HepG2 (cell line): ENCODE measurements around the gene RIPPLY2. TPM values are rescaled to one million over a fixed set of nuclear protein-coding genes. Genes with fewer than 3 reads are reported as not detected.

ENCODE experiments used
- ATAC-seq: fragments of 200-7000 bp; cut with Tn5 transposase; 3 replicates; pipeline ENCODE4 v1.9.1; 2020; ENCODE audit warnings: mild to moderate bottlenecking, moderate library complexity
- BruUV-seq: library from RNA; stranded (reverse); fragments of 400-500 nt; replicated peaks from 2 replicates; lab custom pipeline; 2021; lab: Mats Ljungman, UMichigan
- CTCF ChIA-PET: fragments of 300-600 bp; formaldehyde crosslinking; extraction: SDS; loops from one replicate; lab custom pipeline; 2021; ENCODE audit warnings: low total read pairs, inconsistent platforms, low intra/inter-chr PET ratio; lab: Yijun Ruan, JAX
- POLR2A ChIA-PET: fragments of 350-600 bp; sonication (Branson Sonifier 250); formaldehyde crosslinking; loops from one replicate; lab custom pipeline; 2020; ENCODE audit warnings: antibody characterized with exemption, inconsistent platforms; lab: Yijun Ruan, JAX
- DNase-seq: peaks from one replicate; pipeline ENCODE4 v3.0.0-alpha.2; 2015; ENCODE audit warnings: low spot score
- FAIRE-seq: peaks from 3 replicates; lab custom pipeline; 2011; peaks lifted over from hg19 to GRCh38; lab: Jason Lieb, UNC
- H2AFZ ChIP-seq: one replicate; pipeline ENCODE4 v1.6.1; 2011; ENCODE audit warnings: low read length, inconsistent platforms
- H3K27ac ChIP-seq: fragments of 300-600 bp; 3 replicates; pipeline ENCODE4 v1.8.0; 2011; ENCODE audit warnings: mixed run types, mild to moderate bottlenecking, mixed read lengths, low read length, inconsistent platforms; ENCODE audit not compliant: insufficient read depth; ENCODE audit errors: extremely low read length
- H3K27me3 ChIP-seq, 2 experiments: fragments of 200-600 bp in 1 of 2; 2 replicates in 1 of 2; 3 replicates in 1 of 2; pipeline versions ENCODE4 v1.6.0 to v1.8.0; 2011; ENCODE audit warnings: low read length in 2 of 2, mild to moderate bottlenecking in 2 of 2, moderate library complexity in 2 of 2, inconsistent platforms in 1 of 2; ENCODE audit not compliant: insufficient read depth in 2 of 2, control insufficient read depth in 1 of 2
- H3K36me3 ChIP-seq, 2 experiments: fragments of 200-600 bp in 1 of 2; replicated peaks in 1 of 2; 2 replicates in 1 of 2; 3 replicates in 1 of 2; pipeline versions ENCODE4 v1.5.1 to v1.8.0; 2011; ENCODE audit warnings: low read length in 2 of 2, inconsistent platforms in 1 of 2; ENCODE audit not compliant: insufficient read depth in 2 of 2, control insufficient read depth in 1 of 2
- H3K4me1 ChIP-seq: 2 replicates; pipeline ENCODE4 v1.5.1; 2012; ENCODE audit warnings: low read length, inconsistent platforms; ENCODE audit not compliant: insufficient read depth
- H3K4me2 ChIP-seq: 2 replicates; pipeline ENCODE4 v1.6.0; 2011; ENCODE audit warnings: low read depth, low read length, inconsistent platforms
- H3K4me3 ChIP-seq, 3 experiments: fragments of 200-600 bp in 1 of 3; sonication (generic), shearing (Covaris generic) in 1 of 3; replicated peaks in 1 of 3; 2 replicates each; pipeline ENCODE4 v1.5.1; 2011 to 2016; ENCODE audit warnings: low read length in 3 of 3, inconsistent platforms in 2 of 3, low read depth in 2 of 3, mild to moderate bottlenecking in 2 of 3, control low read depth in 1 of 3, mixed read lengths in 1 of 3; ENCODE audit not compliant: insufficient read depth in 1 of 3
- H3K79me2 ChIP-seq: one replicate; pipeline ENCODE4 v1.6.1; 2011; ENCODE audit warnings: low read length, inconsistent platforms; ENCODE audit not compliant: insufficient read depth
- H3K9ac ChIP-seq: 2 replicates; pipeline ENCODE4 v1.6.0; 2011; ENCODE audit warnings: mild to moderate bottlenecking, low read depth, low read length, inconsistent platforms; ENCODE audit not compliant: insufficient read depth
- H3K9me3 ChIP-seq: 2 replicates; pipeline ENCODE4 v1.5.1; 2012; ENCODE audit warnings: mild to moderate bottlenecking, low read length
- H4K20me1 ChIP-seq: 2 replicates; pipeline ENCODE4 v1.6.0; 2011; ENCODE audit warnings: inconsistent platforms, mild to moderate bottlenecking, low read length, moderate library complexity; ENCODE audit not compliant: insufficient read depth
- MNT ChIP-seq: fragments of 450-650 bp; IDR thresholded peaks from 2 replicates; pipeline ENCODE4 v1.6.1; 2016
- MTERF4 ChIP-seq: sonication (generic); formaldehyde crosslinking; IDR thresholded peaks from 2 replicates; pipeline ENCODE4 v1.8.0; 2023; ENCODE audit warnings: mild to moderate bottlenecking, missing genetic modification reagents
- RXRB ChIP-seq: IDR thresholded peaks from 2 replicates; pipeline ENCODE4 v1.6.1; 2016; ENCODE audit warnings: borderline replicate concordance, missing genetic modification reagents, missing compliant biosample characterization
- SOX13 ChIP-seq, 3 experiments: fragments of 450-650 bp in 1 of 3; sonication (generic) in 1 of 3; formaldehyde crosslinking in 1 of 3; IDR thresholded peaks in 2 of 3; conservative IDR thresholded peaks in 1 of 3; 2 replicates each; pipeline versions ENCODE4 v1.5.0 to v1.6.1; 2016 to 2020; ENCODE audit warnings: antibody characterized with exemption in 1 of 3, mild to moderate bottlenecking in 1 of 3, missing compliant biosample characterization in 1 of 3, missing genetic modification reagents in 1 of 3, moderate library complexity in 1 of 3
- SP4 ChIP-seq: sonication (generic); formaldehyde crosslinking; IDR thresholded peaks from 2 replicates; pipeline ENCODE4 v1.8.1; 2023; ENCODE audit warnings: mild to moderate bottlenecking, missing genetic modification reagents
- ZNF143 ChIP-seq: sonication (generic); formaldehyde crosslinking; IDR thresholded peaks from 2 replicates; pipeline ENCODE4 v1.4.0; 2020; ENCODE audit warnings: missing genetic modification reagents
- ZNF510 ChIP-seq: sonication (generic); formaldehyde crosslinking; IDR thresholded peaks from 2 replicates; pipeline ENCODE4 v1.4.0; 2020; ENCODE audit warnings: low read depth, mild to moderate bottlenecking, missing genetic modification reagents
- ZNF512B ChIP-seq: sonication (generic); formaldehyde crosslinking; IDR thresholded peaks from 2 replicates; pipeline ENCODE4 v1.5.1; 2020; ENCODE audit warnings: missing genetic modification reagents, mild to moderate bottlenecking, borderline replicate concordance
- ZNF639 ChIP-seq: conservative IDR thresholded peaks from 2 replicates; pipeline ENCODE4 v1.6.1; 2018; ENCODE audit warnings: missing genetic modification reagents
- ZNF879 ChIP-seq: sonication (generic); formaldehyde crosslinking; IDR thresholded peaks from 2 replicates; pipeline ENCODE4 v1.8.1; 2023; ENCODE audit warnings: missing genetic modification reagents
- in situ Hi-C: cut with HindIII; loops from 2 replicates; pipeline ENCODE4 v1.10.0; 2017; ENCODE audit warnings: low pct_unique_long_range_greater_than_20kb; ENCODE audit not compliant: extremely low pct_ligation_motif_present
- intact Hi-C: fragments of 100-400 bp; cut with micrococcal nuclease; formaldehyde crosslinking; loops from one replicate; pipeline ENCODE4 v1.10.0; 2022; ENCODE audit not compliant: unreplicated experiment
- polyA plus RNA-seq, 8 experiments: library from polyadenylated mRNA; depleted of rRNA in 3 of 8; stranded (reverse) in 7 of 8; unstranded in 1 of 8; fragments of >200 nt; fragmentation: Illumina TruSeq in 4 of 8; extraction: Trizol in 4 of 8; gene quantifications; 2 replicates each; pipeline versions ENCODE4 v1.2.1 to v1.2.3, GENCODE V29; 2011 to 2016; ENCODE audit warnings: low read depth in 4 of 8, missing spikeins in 1 of 8, mixed read lengths in 1 of 8; ENCODE audit not compliant: insufficient read depth in 1 of 8
- total RNA-seq, 5 experiments: library from RNA; depleted of rRNA; stranded (reverse); fragments of >200 nt; fragmentation: Illumina TruSeq; extraction: Trizol; gene quantifications; 2 replicates each; pipeline ENCODE4 v1.2.3, GENCODE V29; 2016; ENCODE audit warnings: low read depth in 1 of 5

Gene RIPPLY2
- total and polyA plus RNA-seq, 2 of the 13 experiments (the other 11 are each of a cell fraction or from before 2014, with no cell fraction given) = not detected

GRCh38 chr6:83804886-83805285 lies 48.3 kb upstream of the RIPPLY2 start:
- Histone ChIP-seq H3K79me2 (no peaks in the 10 kb centered on the region), H3K4me2 (no peak overlapping the region), H2AFZ (no peak overlapping the region), H3K4me1 (no peaks in the 10 kb centered on the region), H3K27ac (no peak overlapping the region), H3K4me3 (no peak overlapping the region), H3K27me3 (no peaks in the 10 kb centered on the region), H4K20me1 (no peaks in the 10 kb centered on the region), H3K9ac (no peak overlapping the region), H3K36me3 (no peaks in the 10 kb centered on the region), H3K9me3 (no peaks in the 10 kb centered on the region)
- TF ChIP-seq SP4 (CRISPR knock-in tag) = no peak
- no peak for TF ChIP-seq MNT
- no peak for TF ChIP-seq ZNF143 (CRISPR knock-in tag)
- TF ChIP-seq MTERF4 (CRISPR knock-in tag) = no peak
- TF ChIP-seq ZNF512B (CRISPR knock-in tag) = no peak
- no peak for TF ChIP-seq ZNF639
- no peak for TF ChIP-seq ZNF879 (CRISPR knock-in tag)
- TF ChIP-seq RXRB (CRISPR knock-in tag) = no peak
- TF ChIP-seq SOX13 (IDR thresholded peaks at IDR 0.05) = no peak
- no peak for TF ChIP-seq SOX13 (CRISPR knock-in tag; conservative IDR thresholded peaks at IDR 0.05 in 1 of 2, IDR thresholded peaks at IDR 0.05 in 1 of 2)
- no peak for TF ChIP-seq ZNF510 (CRISPR knock-in tag)
- in situ Hi-C loops = no loop called here
- no peak for FAIRE-seq
- intact Hi-C loops = loop anchor here (10.0 kb wide), 1 partner anchor 190 kb away; no protein-coding TSS in a partner anchor
- ChIA-PET POLR2A (no interaction called here), CTCF (no interaction called here)
- BruUV-seq = no TSS peak
- no peak for ATAC-seq
- no peak for DNase-seq
